GM21717 (cell line): ENCODE results near the gene EI24.
"Not testable (repeated sequence)": the region's sequence is repeated elsewhere in the genome, so short reads cannot be mapped to it uniquely, and the experiment has no call there.

Experiments used
- ATAC-seq: cut with Tn5 transposase; IDR thresholded peaks from one replicate; pipeline ENCODE4 v1.9.1; 2021; ENCODE audit warnings: mild to moderate bottlenecking, moderate library complexity; ENCODE audit not compliant: unreplicated experiment

The EI24 gene

GRCh38 chr11:125568970-125569914, at the start of gene EI24:
TSS of gene EI24 (plus strand) at chr11:125569477. CDS start at chr11:125572528, 3,051 bp downstream.
- ATAC-seq, result peak; percentile 98

GRCh38 chr11:125519860-125520834, 49.1 kb upstream of the EI24 start:
- ATAC-seq, result no peak

GRCh38 chr11:125525303-125525702, 44.0 kb upstream of the EI24 start:
- no peak for ATAC-seq

- ATAC-seq, result no peak
Measured at GRCh38 chr11:125532668-125533067, 36.6 kb upstream of the EI24 start.

GRCh38 chr11:125535585-125535984, 33.7 kb upstream of the EI24 start:
- no peak for ATAC-seq

GRCh38 chr11:125536834-125537233, 32.4 kb upstream of the EI24 start:
- not testable (repeated sequence) for ATAC-seq

GRCh38 chr11:125542709-125543108, 26.6 kb upstream of the EI24 start:
- no peak for ATAC-seq

- no peak for ATAC-seq
Measured at GRCh38 chr11:125550780-125551179, 18.5 kb upstream of the EI24 start.

- ATAC-seq, result no peak
Measured at GRCh38 chr11:125551835-125552342, 17.4 kb upstream of the EI24 start.

- no peak for ATAC-seq
Measured at GRCh38 chr11:125552927-125553326, 16.4 kb upstream of the EI24 start.

- no peak for ATAC-seq
Measured at GRCh38 chr11:125553357-125553756, 15.9 kb upstream of the EI24 start.

GRCh38 chr11:125554038-125554437, 15.2 kb upstream of the EI24 start:
- no peak for ATAC-seq

- no peak for ATAC-seq
Measured at GRCh38 chr11:125559888-125560287, 9.4 kb upstream of the EI24 start.

GRCh38 chr11:125561924-125562323, 7.4 kb upstream of the EI24 start:
- ATAC-seq, result no peak

- no peak for ATAC-seq
Measured at GRCh38 chr11:125562430-125562829, 6.8 kb upstream of the EI24 start.

- no peak for ATAC-seq
Measured at GRCh38 chr11:125564357-125564756, 4.9 kb upstream of the EI24 start.

GRCh38 chr11:125566235-125566634, 3.0 kb upstream of the EI24 start:
- no peak for ATAC-seq

- ATAC-seq, result peak; percentile 37
Measured at GRCh38 chr11:125569915-125570621, 791 bp downstream of the EI24 start.

GRCh38 chr11:125570952-125571351, 1.7 kb downstream of the EI24 start:
- no peak for ATAC-seq

- no peak for ATAC-seq
Measured at GRCh38 chr11:125572916-125573315, 3.6 kb downstream of the EI24 start.

- ATAC-seq, result not testable (repeated sequence)
Measured at GRCh38 chr11:125577181-125577580, 7.9 kb downstream of the EI24 start.
